Astrocyte of the spinal cord (primary cell): ENCODE results near the gene RIPK3.

ENCODE experiments used
- DNase-seq: peaks from one replicate; pipeline ENCODE4 v3.0.0; 2011; ENCODE audit warnings: low read depth, low spot score
- H3K4me3 ChIP-seq: 2 replicates; pipeline ENCODE4 v1.5.1; 2011; ENCODE audit warnings: low read depth, mild to moderate bottlenecking, low read length, moderate library complexity
- CTCF ChIP-seq: IDR thresholded peaks from 2 replicates; pipeline ENCODE4 v1.5.1; 2012; ENCODE audit warnings: low read depth, mild to moderate bottlenecking, low read length, inconsistent platforms
- in situ Hi-C: cut with HindIII; loops from 2 replicates; pipeline ENCODE4 v1.10.0; 2017; ENCODE audit warnings: low sequenced_read_pairs

Gene RIPK3

DNA sequence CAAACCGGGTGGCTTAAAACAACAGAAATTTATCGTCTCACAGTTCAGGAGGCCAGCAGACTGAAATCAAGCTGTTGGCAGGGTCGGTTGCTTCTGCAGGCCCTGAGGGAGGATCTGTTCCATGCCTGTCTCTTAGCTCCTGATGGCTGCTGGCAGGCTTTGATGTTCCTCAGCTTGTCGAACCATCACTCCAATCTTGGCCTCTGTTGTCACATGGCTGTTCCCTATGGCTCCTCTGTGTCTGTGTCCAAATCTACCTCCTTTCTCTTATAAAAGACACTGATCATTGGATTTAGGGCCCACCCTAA is 42.2 kb upstream of the RIPK3 start:
- in situ Hi-C loops, result no loop called here
- no peak for DNase-seq
- TF ChIP-seq CTCF, result no peak
- no peak overlapping the region for H3K4me3 ChIP-seq

- in situ Hi-C loops, result no loop called here
- no peak for TF ChIP-seq CTCF
- no peak overlapping the region for H3K4me3 ChIP-seq
- no peak for DNase-seq
Measured at GRCh38 chr14:24381363-24382063, 41.7 kb upstream of the RIPK3 start.

DNA sequence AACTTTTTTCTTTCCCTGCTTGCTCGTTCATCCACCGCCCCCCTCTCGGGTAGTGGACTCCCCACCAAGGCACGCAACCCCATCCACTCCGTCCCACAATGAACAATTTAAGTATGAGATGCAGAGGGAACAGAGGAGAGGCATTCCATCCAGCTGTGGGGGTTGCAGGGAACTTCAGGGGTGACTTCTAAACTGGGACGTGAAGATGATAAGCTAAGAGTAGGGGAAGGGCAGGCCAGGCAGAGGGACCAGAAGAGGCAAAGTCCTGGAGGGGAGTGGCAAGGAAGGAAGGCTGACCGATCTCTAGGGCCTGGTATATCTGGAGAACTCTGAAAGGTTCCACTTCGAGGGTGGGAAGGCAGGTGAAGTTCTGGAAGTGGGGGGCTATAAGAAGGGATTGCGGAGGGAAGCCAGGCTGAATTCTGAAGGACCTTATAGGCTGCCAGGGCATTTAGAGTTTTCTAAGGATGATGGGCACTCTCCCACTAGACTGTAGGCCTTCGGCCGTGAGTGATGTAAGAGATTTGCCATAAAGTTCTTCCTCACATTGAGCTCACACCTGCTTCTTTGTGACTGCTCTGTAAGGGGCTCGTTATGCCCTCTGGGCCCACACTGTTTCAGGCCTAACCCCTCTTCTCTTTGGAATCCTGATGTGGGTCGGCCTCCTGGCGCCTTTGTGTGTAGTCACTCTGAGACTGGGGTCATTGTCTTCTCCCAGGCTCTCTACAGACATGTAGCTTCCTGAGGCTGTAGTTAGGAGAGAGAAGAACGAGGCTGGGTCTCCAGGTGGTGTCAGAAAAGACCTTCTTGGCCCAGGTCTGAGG is 40.3 kb upstream of the RIPK3 start:
- TF ChIP-seq CTCF, result no peak
- no peak for DNase-seq
- H3K4me3 ChIP-seq, result no peak overlapping the region
- in situ Hi-C loops, result no loop called here

GRCh38 chr14:24378981-24379906 is 39.5 kb upstream of the RIPK3 start:
- in situ Hi-C loops, result no loop called here
- H3K4me3 ChIP-seq, result no peak overlapping the region
- no peak for TF ChIP-seq CTCF
- no peak for DNase-seq

GRCh38 chr14:24378327-24378726 is 38.5 kb upstream of the RIPK3 start:
- in situ Hi-C loops, result no loop called here
- TF ChIP-seq CTCF, result no peak
- no peak overlapping the region for H3K4me3 ChIP-seq
- DNase-seq, result no peak

- no peak overlapping the region for H3K4me3 ChIP-seq
- in situ Hi-C loops, result no loop called here
- no peak for TF ChIP-seq CTCF
- DNase-seq, result no peak
Measured at GRCh38 chr14:24377657-24378056, 37.9 kb upstream of the RIPK3 start.
